ENCODE data around the gene TGFBR3L. TPM values are rescaled to one million over a fixed set of nuclear protein-coding genes. Genes with fewer than 3 reads are reported as not detected.
A peak's percentile ranks its signal among the peaks of the same experiment; 100 is the strongest.

Gene TGFBR3L
- total RNA-seq, 1 donor from 2014 or later, result not detected

DNA sequence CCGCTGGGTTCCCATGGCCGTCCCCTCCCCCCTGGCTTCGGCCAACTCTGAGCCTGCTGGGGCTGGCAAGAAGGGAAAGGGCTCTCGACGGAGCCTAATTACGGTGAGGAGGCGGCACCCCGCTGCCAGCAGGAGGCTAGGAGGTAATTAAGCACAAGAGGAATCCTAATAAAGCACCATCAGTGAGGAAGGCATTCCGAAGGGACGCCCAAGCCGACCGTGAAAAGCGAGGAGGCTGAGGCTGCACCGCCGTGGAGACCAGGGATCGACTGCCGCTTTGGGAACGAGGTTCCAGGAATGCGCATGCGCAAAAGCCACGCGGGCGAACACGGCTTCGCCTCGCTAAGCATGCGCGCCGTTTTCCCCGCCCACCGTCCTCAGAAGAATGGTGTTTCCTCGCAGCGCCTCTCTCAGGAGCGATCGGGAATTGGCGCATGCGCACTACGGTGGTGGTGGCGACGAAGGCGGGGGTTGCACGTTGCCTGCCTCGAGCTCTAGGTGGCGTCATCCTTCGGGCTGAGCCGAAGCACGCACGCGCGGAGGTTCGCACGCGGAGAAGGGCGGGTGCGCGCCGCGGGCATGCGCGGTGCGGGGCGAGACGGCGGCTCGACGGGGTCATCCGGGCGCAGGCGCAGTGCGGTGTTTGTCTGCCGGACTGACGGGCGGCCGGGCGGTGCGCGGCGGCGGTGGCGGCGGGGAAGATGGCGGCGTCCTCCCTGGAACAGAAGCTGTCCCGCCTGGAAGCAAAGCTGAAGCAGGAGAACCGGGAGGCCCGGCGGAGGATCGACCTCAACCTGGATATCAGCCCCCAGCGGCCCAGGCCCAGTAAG lies 11.2 kb upstream of the TGFBR3L start, which contains the start of gene MAP2K7:
MAP2K7 (plus strand) TSS at position 634 of the 830 bp plus-strand sequence; CDS start at position 702, 68 bp downstream.
- peak; percentile 100 for DNase-seq (ENCODE audit: low spot score)

DNA sequence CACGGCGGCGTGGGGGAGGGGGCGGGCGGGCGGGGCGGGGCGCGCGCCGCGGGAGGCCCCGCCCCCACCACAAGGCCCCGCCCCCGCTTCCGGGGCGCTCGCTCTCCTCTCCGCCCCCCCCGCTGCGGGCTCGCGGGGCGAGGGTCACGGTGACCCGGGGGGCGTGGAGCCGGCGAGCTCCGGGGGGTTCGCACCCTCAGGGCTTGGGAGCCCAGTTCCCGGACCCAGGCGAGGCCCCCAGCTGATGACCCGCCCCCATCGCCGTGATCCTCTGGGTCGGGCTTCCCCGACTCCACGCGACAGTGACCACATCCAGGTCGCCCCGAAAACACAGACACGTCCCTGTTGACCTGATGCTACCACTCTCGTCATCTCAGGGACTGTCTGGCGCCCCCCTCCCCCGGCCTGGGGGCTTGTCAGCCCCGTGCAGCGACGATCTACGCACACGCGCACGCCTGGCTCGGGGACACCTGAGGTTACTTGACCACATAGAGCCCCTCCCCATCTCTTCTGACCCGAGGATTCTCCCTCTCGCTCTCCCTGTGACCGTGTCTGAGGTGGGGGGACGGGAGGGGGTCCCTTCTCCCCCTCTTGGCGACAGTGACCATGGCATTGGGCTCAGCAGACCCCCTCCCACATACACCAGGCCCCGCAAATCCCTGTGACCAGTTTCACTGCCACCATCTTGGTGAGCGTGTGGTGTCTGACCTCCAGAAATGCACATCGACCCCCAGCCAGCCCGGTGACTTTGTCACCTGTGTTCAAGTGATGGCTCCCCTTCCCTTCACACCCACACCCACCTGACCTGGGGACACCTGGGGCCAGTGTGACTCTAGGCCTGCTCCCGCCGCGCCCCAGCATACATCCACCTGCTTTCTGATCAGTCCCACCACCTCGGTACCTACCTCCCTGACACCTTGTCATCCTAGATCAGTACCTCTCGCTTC lies 10.3 kb upstream of the TGFBR3L start:
- peak; percentile 38 for DNase-seq (ENCODE audit: low spot score)

DNA sequence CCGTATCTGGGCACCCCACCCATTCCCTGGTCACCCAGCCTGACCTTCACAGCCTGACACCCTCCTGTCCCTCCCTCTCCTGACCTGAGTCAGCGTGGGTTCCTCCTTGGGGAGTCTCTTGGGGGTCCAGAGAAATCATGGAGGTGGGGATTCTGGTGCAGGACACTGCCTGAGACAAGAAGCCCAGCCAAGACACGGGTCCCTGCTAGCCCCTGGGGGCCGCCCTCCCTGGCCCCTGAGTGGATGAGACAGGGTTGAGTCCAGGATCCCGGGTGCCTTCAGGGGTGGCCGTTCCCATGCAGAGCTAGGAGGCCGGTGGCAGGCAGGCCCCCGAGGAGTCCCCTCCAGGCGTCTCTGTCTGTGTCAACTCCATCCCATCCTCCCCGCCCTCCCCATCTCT lies 9.4 kb upstream of the TGFBR3L start:
- no peak for DNase-seq (ENCODE audit: low spot score)

DNA sequence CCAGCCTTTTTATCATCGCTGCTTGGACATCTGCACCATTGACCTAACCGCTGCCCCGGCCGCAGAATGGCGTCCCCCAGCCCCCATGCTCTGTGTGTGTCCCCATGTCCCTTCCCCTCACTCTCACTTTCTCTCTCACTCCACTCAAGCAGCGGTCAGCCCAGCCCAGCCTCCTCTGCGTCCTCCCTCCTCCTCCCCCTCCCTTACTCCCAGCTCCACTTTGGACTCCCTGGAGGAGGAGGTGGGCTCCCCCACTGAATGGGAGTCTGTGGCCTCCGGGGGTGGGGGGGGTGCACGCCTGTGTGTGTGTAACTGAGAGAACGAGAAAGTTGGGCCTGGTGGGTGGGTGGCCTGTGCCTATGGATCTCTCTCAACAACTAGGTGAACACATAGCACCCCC lies 8.8 kb upstream of the TGFBR3L start:
- DNase-seq (ENCODE audit: low spot score), result no peak

DNA sequence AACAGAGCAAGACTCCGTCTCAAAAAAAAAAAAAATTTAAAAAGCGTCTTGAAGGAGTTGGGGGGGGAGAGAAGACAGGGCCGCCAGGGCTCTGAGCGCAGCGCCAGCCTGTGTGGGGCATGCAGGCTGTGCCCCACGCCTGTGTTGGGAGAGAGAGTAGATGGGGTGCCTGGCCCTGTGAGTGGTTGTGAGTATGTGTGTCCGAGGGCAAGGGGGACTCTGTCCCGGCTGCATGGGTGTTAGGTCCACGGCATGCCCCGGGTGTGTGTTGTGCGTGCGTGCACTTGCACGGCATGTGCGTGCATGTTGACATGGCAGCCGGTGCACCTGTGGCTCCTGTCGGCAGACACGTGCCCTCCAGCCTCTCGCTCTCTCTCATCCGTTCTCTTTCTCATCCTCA lies 7.5 kb upstream of the TGFBR3L start:
- DNase-seq (ENCODE audit: low spot score), result no peak

DNA sequence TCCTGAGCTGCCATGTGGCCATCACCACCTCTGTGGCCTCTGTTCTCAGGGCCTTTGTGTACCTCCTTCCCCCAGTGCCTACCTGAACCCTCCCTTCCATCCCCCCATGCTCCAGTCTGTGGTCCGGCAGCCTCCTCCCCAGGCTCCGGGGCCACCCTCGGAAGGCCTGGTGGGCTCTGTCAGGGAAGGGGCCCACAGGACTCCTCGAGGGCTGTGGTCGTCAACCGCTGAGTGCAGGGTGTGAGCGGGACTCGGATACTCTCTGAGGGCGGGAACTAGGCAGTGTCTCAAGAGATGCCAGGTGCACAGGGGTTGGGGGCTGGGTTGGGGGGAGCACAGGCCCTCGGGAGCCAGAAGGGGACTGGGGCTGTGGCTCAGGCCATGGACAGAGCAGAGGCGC lies 7.1 kb upstream of the TGFBR3L start:
- no peak for DNase-seq (ENCODE audit: low spot score)

DNA sequence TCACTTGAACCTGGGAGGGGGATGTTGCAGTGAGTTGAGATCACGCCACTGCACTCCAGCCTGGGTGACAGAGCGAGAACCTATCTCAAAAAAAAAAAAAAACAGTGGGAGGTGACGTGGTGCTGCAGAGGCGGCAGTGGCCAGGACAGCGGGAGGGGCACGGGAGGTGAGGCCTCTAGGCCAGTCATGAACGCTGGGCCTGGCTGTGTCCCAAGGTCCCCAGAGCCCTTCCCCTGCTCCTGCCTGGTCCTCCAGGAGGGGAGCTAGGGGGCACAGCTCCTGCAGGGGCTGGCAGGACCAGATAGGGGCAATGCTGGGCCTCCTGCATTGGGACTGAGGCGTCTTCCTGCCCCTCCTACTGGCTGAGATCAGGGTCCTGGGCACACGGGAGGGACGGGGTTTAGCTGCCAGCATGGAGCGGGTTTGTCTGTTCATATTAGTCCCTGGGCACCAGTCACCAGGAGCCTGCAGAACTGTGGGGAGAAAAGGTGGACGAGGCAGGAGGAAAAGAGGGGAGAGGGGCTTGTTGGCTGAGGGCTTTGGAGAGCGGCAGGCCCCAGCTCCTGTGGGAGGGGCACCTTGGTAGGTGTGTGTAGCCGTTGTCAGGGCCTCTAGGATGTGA lies 6.4 kb upstream of the TGFBR3L start:
- DNase-seq (ENCODE audit: low spot score), result no peak

DNA sequence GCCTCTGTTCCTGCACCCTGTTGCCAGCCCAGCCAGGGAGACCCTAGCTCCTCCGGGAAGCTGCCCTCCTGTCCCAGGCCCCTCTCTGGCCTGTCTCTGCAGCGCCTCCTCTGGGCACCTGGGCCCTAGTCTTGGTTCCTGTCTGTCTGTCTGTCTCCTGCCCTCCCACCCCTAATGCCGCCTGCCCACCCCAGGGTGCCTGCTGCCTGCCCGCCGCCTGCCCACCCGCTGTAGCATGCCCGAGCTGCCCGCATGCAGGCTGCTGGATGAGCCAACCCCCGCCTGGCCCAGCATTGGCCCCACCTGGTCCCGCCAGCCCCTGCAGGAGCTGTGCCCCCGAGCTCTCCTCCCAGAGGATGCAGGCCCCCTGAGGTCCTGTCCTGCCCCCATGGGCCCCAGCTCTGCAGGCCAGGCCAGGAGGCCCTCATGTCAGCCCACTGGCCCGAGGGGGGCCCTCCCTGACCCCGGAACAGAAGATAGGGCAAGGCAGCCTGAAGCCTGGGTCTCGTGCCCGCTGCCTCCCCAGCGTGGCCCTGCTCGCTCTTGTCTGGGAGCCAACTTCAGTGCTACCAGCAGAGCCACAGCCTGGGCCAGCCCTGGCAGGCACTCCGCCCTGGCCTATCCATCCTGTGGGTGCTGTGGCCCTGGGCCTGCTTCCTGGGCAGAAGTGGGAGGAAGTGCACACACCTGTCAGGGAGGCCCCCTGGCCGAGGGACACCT lies 5.7 kb upstream of the TGFBR3L start:
- DNase-seq (ENCODE audit: low spot score), result no peak

DNA sequence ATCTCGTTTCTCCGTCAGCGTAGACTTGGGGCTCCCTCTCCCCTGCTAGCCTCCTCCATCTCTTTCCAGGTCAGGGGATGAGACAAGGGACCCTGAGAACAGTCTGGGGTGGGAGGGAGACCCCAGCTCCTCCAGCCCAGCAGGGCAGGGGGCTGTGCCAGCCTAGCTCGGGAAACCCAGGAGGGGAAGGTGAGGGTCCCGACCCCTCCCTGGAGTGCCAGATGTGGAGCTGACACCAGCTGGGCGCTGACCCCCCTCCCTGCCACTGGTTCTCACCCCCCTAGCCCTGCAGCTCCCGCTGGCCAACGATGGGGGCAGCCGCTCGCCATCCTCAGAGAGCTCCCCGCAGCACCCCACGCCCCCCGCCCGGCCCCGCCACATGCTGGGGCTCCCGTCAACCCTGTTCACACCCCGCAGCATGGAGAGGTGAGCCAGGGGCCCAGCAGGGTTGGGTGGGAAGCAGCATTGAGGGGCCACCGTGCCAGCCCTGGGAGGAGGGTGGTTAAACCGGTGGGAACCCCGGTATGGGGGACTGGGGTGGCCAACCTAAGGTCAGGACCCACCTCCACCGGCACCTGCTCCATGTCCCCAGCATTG lies 5.1 kb upstream of the TGFBR3L start:
- DNase-seq (ENCODE audit: low spot score), result no peak

DNA sequence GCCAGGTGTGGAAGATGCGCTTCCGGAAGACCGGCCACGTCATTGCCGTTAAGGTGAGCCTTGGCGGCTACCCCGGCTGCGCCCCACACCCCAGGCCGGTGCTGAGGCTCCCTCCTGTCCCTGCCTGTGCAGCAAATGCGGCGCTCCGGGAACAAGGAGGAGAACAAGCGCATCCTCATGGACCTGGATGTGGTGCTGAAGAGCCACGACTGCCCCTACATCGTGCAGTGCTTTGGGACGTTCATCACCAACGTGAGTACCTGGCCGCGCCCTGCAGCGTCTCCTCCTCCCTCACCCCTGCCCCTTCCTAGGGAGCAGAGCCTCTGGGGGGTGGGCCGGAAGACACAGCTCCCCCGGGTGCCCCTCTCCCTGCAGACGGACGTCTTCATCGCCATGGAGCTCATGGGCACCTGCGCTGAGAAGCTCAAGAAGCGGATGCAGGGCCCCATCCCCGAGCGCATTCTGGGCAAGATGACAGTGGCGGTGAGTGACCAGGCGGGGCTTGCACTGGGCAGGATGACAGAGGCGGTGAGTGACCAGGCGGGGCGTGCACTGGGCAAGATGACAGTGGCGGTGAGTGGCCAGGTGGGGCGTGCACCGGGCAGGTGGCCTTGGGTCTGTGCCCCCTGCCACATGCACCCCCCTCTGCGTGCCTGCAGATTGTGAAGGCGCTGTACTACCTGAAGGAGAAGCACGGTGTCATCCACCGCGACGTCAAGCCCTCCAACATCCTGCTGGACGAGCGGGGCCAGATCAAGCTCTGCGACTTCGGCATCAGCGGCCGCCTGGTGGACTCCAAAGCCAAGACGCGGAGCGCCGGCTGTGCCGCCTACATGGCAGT lies 4.1 kb upstream of the TGFBR3L start:
- DNase-seq (ENCODE audit: low spot score), result no peak

DNA sequence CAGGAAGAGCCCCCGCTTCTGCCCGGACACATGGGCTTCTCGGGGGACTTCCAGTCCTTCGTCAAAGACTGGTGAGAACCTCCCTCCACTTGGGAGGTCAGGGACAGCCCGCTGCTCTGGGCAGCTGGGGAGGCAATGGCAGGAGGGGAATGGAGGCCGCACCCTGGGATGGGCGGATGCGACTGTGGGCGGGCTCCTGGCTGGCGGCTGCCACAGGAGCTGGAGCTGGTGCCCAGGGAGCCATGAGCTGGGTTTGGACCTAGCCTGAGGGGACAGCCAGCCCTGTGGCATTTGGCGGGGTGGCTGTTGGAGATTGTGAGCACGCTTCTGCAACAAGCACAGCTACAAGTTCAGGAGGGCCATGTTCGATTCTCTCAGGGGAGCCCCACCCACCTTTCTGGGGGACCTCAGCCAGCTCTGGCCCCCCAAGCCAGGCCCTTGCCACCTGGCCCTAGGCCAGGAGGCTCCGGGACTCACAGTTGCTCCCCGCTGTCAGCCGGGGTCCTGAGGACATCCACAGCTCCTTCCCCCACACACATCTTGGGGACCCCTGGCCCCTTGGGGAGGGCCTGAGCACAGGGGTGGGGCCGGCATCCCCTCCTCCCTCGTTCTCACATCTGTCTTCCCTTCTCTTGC lies 3.0 kb upstream of the TGFBR3L start:
- DNase-seq (ENCODE audit: low spot score), result no peak

DNA sequence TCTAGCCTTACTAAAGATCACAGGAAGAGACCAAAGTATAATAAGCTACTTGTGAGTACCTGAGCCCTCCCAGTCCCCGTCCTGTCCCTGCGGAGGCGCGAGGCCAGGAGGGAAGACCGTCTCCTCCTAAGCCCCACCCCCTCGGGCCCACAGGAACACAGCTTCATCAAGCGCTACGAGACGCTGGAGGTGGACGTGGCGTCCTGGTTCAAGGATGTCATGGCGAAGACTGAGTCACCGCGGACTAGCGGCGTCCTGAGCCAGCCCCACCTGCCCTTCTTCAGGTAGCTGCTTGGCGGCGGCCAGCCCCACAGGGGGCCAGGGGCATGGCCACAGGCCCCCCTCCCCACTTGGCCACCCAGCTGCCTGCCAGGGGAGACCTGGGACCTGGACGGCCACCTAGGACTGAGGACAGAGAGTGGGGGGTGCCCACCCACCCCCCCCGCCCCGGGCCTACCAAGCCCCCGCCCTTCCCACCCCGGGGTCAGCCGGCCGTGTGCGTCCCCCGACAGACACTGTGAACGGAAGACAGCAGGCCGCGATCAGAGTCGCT lies 2.4 kb upstream of the TGFBR3L start:
- no peak for DNase-seq (ENCODE audit: low spot score)

DNA sequence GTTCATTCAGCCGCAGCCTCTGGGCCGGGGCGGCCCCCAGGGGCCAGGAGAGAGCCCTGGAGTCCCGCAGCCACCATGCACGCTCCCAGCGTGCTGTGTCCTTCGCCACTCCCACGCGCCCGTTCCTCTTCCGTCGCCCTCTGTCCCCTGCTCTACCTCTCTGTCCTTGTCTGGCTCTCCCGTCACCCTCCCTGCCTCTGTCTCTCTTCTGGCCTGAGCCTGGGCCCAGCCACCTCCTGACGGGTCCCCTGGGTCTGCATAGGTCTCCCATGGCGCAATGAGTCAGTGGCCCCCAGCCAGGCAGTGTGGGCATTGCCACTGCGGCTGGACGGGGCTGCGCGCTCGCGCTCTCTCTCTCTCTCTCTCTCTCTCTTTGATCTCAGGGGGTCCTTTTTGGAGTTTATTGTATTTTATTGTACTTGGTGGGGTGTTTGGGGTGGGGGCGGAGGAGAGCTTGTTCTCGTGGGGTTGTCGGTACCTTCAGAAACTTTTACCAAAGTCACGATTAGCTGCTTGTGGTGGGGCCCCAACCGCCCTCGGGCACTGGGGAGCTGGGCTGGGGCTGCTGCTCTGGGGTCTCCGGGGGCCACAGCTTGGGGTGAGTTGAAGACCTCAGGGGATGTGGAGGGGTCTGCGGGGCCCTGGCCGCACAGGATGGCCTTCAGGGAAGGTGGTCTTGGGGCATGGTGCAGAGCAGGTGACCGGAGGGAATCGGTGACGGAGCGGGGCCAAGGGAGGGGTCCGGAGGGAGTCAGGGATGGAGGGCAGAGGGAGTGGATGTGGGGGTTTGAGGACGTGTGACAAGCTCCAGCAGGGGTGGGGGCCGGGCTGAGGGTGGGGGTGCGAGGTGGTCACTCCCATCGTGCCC lies 1.7 kb upstream of the TGFBR3L start:
- no peak for DNase-seq (ENCODE audit: low spot score)

DNA sequence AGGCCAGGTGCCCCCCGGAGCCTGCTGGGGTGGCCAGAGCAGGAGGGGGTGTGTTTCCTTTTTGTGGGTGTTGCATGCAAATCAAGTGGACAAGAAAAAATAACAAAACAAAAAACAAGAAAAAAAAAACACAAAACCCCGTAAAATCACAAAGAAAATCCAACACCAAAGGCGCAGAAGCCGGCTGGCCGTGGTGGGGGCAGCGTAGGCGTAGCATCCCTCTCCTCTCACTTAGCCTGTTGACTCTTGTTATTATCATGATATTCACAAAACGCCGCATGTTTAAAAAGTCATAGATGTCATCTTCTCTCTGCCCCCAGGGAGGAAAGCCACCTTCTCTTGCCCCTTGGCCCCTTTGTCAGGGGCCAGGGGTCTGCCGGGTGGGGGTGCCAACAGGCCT lies 978 bp upstream of the TGFBR3L start:
- DNase-seq (ENCODE audit: low spot score), result no peak

DNA sequence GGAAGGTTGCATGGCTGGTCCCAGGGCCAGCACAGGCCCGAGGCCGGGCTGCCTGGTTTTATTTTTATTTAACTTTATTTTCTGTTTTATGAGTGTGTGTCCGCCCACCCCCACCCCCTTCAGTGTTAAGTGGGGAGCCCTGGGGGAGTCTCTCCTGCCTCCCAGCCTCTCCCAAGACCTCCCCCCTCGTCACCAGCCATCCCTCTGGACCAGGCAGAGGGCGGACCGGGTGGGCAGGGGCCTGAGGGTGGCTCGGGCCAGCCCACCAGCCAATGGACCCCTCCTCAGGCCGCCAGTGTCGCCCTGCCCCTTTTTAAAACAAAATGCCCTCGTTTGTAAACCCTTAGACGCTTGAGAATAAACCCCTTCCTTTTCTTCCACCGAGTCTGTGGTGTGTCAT lies 531 bp upstream of the TGFBR3L start:
- no peak for DNase-seq (ENCODE audit: low spot score)

DNA sequence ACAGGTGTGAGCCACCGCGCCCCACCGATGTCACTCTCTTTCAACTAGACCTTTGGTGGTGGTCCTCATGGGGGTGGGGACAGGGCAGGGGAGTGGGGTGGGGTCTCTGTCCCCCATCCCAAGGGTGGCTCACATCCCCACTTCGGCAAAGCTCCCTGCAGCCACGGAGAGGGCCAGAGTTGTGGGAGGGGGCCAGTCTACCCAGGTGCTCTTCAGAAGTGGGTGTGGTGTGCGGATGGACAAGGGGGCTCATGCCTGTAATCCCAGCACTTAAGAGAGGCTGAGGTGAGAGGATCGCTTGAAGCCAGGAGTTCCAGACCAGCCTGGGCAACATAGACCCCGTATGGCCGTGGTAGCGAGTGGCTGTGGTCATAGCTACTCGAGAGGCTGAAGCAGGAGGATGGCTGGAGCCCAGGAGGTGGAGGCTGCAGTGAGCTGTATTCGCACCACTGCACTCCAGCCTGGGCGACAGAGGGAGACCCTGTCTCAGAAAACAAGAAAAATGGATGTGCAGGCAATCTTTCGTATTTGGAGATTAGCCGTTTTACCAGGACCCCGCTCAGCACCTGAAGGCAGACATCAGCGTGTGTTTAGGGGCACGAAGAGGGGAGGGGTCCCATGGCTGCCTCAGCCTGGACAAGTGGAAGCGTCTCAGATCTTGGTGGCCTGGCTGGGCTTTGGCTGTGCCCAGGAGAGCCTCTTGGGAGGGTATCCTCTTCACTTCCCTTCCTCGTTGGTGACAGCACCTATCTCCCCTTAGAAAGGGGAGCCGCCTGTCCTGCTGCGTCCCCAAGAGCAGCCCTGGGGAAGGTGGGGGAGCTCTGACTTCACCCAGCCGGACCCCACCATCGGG lies 846 bp downstream of the TGFBR3L start:
- DNase-seq (ENCODE audit: low spot score), result no peak
